IMR-90 (cell line): ENCODE results near the gene TFPI. TPM values are rescaled to one million over a fixed set of nuclear protein-coding genes. Genes with fewer than 3 reads are reported as not detected.

Experiments used
- ATAC-seq: fragments of 200-7000 bp; cut with Tn5 transposase; 2 replicates; pipeline ENCODE4 v1.9.1; 2020; ENCODE audit warnings: low read depth, mild to moderate bottlenecking, moderate library complexity
- BruUV-seq: library from RNA; stranded (reverse); fragments of 400-500 nt; replicated peaks from 2 replicates; lab custom pipeline; 2021; lab: Mats Ljungman, UMichigan
- CTCF ChIA-PET: fragments of 300-600 bp; formaldehyde crosslinking; extraction: SDS; loops from one replicate; lab custom pipeline; 2021; ENCODE audit warnings: antibody characterized with exemption; lab: Yijun Ruan, JAX
- POLR2A ChIA-PET: fragments of 300-600 bp; sonication (Branson Sonifier 250); formaldehyde crosslinking; loops from one replicate; lab custom pipeline; 2022; ENCODE audit warnings: antibody characterized with exemption; ENCODE audit not compliant: unreplicated experiment; lab: Charles Lee
- DNase-seq: peaks from one replicate; pipeline ENCODE4 v3.0.0; 2013
- H2AFZ ChIP-seq: replicated peaks from 2 replicates; pipeline ENCODE3; 2013; ENCODE audit warnings: low read length, mild to moderate bottlenecking; ENCODE audit not compliant: poor library complexity
- H2AK5ac ChIP-seq: 2 replicates; pipeline ENCODE4 v1.6.1; 2013; ENCODE audit warnings: low read depth, low read length, inconsistent platforms
- H2AK9ac ChIP-seq: replicated peaks from 2 replicates; pipeline ENCODE3; 2013; ENCODE audit warnings: mild to moderate bottlenecking, low read depth, low read length, moderate library complexity; ENCODE audit not compliant: poor library complexity
- H2BK120ac ChIP-seq: 2 replicates; pipeline ENCODE4 v1.6.1; 2013; ENCODE audit warnings: low read depth, low read length, inconsistent platforms
- H2BK15ac ChIP-seq: 3 replicates; pipeline ENCODE4 v1.6.1; 2013; ENCODE audit warnings: low read depth, low read length, inconsistent platforms
- H2BK20ac ChIP-seq: 2 replicates; pipeline ENCODE4 v1.6.1; 2013; ENCODE audit warnings: low read depth, mild to moderate bottlenecking, inconsistent platforms, low read length, moderate library complexity
- H2BK5ac ChIP-seq: 2 replicates; pipeline ENCODE4 v1.6.1; 2013; ENCODE audit warnings: mild to moderate bottlenecking, low read depth, low read length, inconsistent platforms; ENCODE audit not compliant: poor library complexity, severe bottlenecking
- H3K14ac ChIP-seq: replicated peaks from 2 replicates; pipeline ENCODE4 v1.6.1; 2013; ENCODE audit warnings: low read depth, low read length, inconsistent platforms
- H3K18ac ChIP-seq: 2 replicates; pipeline ENCODE4 v1.6.1; 2013; ENCODE audit warnings: low read depth, low read length, control low read depth
- H3K23ac ChIP-seq: 2 replicates; pipeline ENCODE4 v1.6.1; 2013; ENCODE audit warnings: low read depth, low read length, inconsistent platforms
- H3K27ac ChIP-seq: 2 replicates; pipeline ENCODE4 v1.5.1; 2013; ENCODE audit warnings: mild to moderate bottlenecking, control low read depth, low read length; ENCODE audit not compliant: insufficient read depth
- H3K27me3 ChIP-seq: 2 replicates; pipeline ENCODE4 v1.6.1; 2013; ENCODE audit warnings: low read length; ENCODE audit not compliant: control insufficient read depth, insufficient read depth
- H3K36me3 ChIP-seq: 2 replicates; pipeline ENCODE4 v1.6.1; 2013; ENCODE audit warnings: low read length, mixed read lengths; ENCODE audit not compliant: control insufficient read depth, insufficient read depth
- H3K4ac ChIP-seq: 2 replicates; pipeline ENCODE4 v1.6.1; 2013; ENCODE audit warnings: low read depth, low read length, inconsistent platforms
- H3K4me1 ChIP-seq: 2 replicates; pipeline ENCODE4 v1.6.1; 2013; ENCODE audit warnings: low read length, mixed read lengths; ENCODE audit not compliant: control insufficient read depth, insufficient read depth
- H3K4me2 ChIP-seq: 2 replicates; pipeline ENCODE4 v1.6.1; 2013; ENCODE audit warnings: low read depth, mild to moderate bottlenecking, control low read depth, low read length, moderate library complexity
- H3K4me3 ChIP-seq: 2 replicates; pipeline ENCODE4 v1.5.1; 2013; ENCODE audit warnings: low read depth, mild to moderate bottlenecking, control low read depth, low read length, moderate library complexity; ENCODE audit not compliant: insufficient read depth
- H3K56ac ChIP-seq: 2 replicates; pipeline ENCODE4 v1.6.1; 2013; ENCODE audit warnings: low read length, inconsistent platforms; ENCODE audit not compliant: insufficient read depth; ENCODE audit errors: extremely low read depth
- H3K79me1 ChIP-seq, 2 experiments: 2 replicates each; pipeline ENCODE4 v1.6.1; 2013; ENCODE audit warnings: low read length in 2 of 2, inconsistent platforms in 1 of 2, low read depth in 1 of 2
- H3K9ac ChIP-seq: 2 replicates; pipeline ENCODE4 v1.6.1; 2013; ENCODE audit warnings: low read depth, low read length, control low read depth
- H3K9me1 ChIP-seq: 2 replicates; pipeline ENCODE4 v1.6.1; 2013; ENCODE audit warnings: low read length, inconsistent platforms; ENCODE audit not compliant: insufficient read depth
- H3K9me3 ChIP-seq: 2 replicates; pipeline ENCODE4 v1.6.1; 2013; ENCODE audit warnings: low read length; ENCODE audit not compliant: control insufficient read depth, insufficient read depth
- H4K20me1 ChIP-seq: 2 replicates; pipeline ENCODE4 v1.6.1; 2013; ENCODE audit warnings: low read length, inconsistent platforms; ENCODE audit not compliant: insufficient read depth
- H4K5ac ChIP-seq: 2 replicates; pipeline ENCODE4 v1.6.1; 2013; ENCODE audit warnings: mild to moderate bottlenecking, low read depth, low read length, control low read depth
- H4K8ac ChIP-seq, 2 experiments: 2 replicates each; pipeline ENCODE4 v1.6.1; 2013; ENCODE audit warnings: low read depth in 2 of 2, low read length in 2 of 2, control low read depth in 1 of 2, inconsistent platforms in 1 of 2
- H4K91ac ChIP-seq: 2 replicates; pipeline ENCODE4 v1.6.1; 2013; ENCODE audit warnings: low read depth, low read length, inconsistent platforms; ENCODE audit not compliant: insufficient read depth
- BHLHE40 ChIP-seq: fragments of 150-350 bp; IDR thresholded peaks from 2 replicates; pipeline ENCODE4 v1.6.1; 2016; ENCODE audit warnings: mild to moderate bottlenecking, low read depth, low read length
- CEBPB ChIP-seq: IDR thresholded peaks from 2 replicates; pipeline ENCODE4 v1.6.1; 2012; ENCODE audit warnings: low read depth, low read length, improper control_type of control experiment
- CHD1 ChIP-seq: IDR thresholded peaks from 2 replicates; pipeline ENCODE4 v1.6.1; 2012; ENCODE audit warnings: low read depth, low read length, improper control_type of control experiment
- FOS ChIP-seq: fragments of 150-350 bp; IDR thresholded peaks from 2 replicates; pipeline ENCODE4 v1.6.1; 2016; ENCODE audit warnings: low read depth, low read length
- MAFK ChIP-seq: IDR thresholded peaks from 2 replicates; pipeline ENCODE4 v1.6.1; 2012; ENCODE audit warnings: low read depth, low read length, improper control_type of control experiment
- MAZ ChIP-seq: IDR thresholded peaks from 2 replicates; pipeline ENCODE4 v1.6.1; 2012; ENCODE audit warnings: low read depth, mild to moderate bottlenecking, low read length, improper control_type of control experiment, moderate library complexity, borderline replicate concordance
- MXI1 ChIP-seq: IDR thresholded peaks from 2 replicates; pipeline ENCODE4 v1.6.1; 2012; ENCODE audit warnings: low read depth, mild to moderate bottlenecking, low read length, moderate library complexity, borderline replicate concordance
- NFE2L2 ChIP-seq: fragments of 150-350 bp; IDR thresholded peaks from 2 replicates; pipeline ENCODE4 v1.6.1; 2016; ENCODE audit warnings: low read depth, mild to moderate bottlenecking, low read length
- POLR2A ChIP-seq: IDR thresholded peaks from 2 replicates; pipeline ENCODE4 v1.6.1; 2012; ENCODE audit warnings: mild to moderate bottlenecking, low read depth, low read length
- RFX5 ChIP-seq: IDR thresholded peaks from 2 replicates; pipeline ENCODE4 v1.8.0; 2012; ENCODE audit warnings: low read depth, mild to moderate bottlenecking, low read length, moderate library complexity
- SMC3 ChIP-seq: fragments of 150-350 bp; IDR thresholded peaks from 2 replicates; pipeline ENCODE4 v1.6.1; 2016; ENCODE audit warnings: low read depth, mild to moderate bottlenecking, antibody characterized with exemption, low read length, moderate library complexity
- WGBS, 2 experiments: methylation state at CpG; one replicate each; pipeline versions ENCODE4 v1.1.5 to v1.1.7; 2013; ENCODE audit warnings: missing lambda C conversion rate in 2 of 2; ENCODE audit not compliant: insufficient read length in 1 of 2; ENCODE audit errors: extremely low coverage in 2 of 2; 5-methylcytosine and 5-hydroxymethylcytosine counted together
- dilution Hi-C: fragments of 300-500 bp; cut with HindIII; formaldehyde crosslinking; loops from one replicate; pipeline ENCODE4 v1.14.3; 2018; ENCODE audit warnings: low sequenced_read_pairs; ENCODE audit not compliant: unreplicated experiment
- in situ Hi-C: fragments of 300-500 bp; cut with MboI; formaldehyde crosslinking; loops from 3 replicates; pipeline ENCODE4 v1.14.3; 2019; ENCODE audit warnings: low sequenced_read_pairs, inconsistent platforms, mixed read lengths
- intact Hi-C: fragments of 100-400 bp; cut with micrococcal nuclease; formaldehyde crosslinking; loops from 2 replicates; pipeline ENCODE4 v1.10.0; 2022
- polyA plus RNA-seq, 3 experiments: library from polyadenylated mRNA; depleted of rRNA; stranded (reverse); fragments of >200 nt; gene quantifications; 2 replicates each; pipeline ENCODE4 v1.2.3, GENCODE V29; 2012; ENCODE audit warnings: low replicate concordance in 1 of 3
- total RNA-seq: library from RNA; depleted of rRNA; stranded (reverse); fragments of >200 nt; gene quantifications from 2 replicates; pipeline ENCODE4 v1.2.3, GENCODE V29; 2012
- TF ChIP-seq, protein P1 (sequence below): conservative IDR thresholded peaks from 2 replicates; pipeline ENCODE4 v1.5.1; 2012; ENCODE audit warnings: mild to moderate bottlenecking, low read depth, low read length, improper control_type of control experiment
- TF ChIP-seq, protein P2 (sequence below): fragments of 150-350 bp; IDR thresholded peaks from 2 replicates; pipeline ENCODE4 v1.6.1; 2016; ENCODE audit warnings: low read depth, mild to moderate bottlenecking, low read length, moderate library complexity, borderline replicate concordance
- TF ChIP-seq, protein P3 (sequence below): fragments of 150-350 bp; IDR thresholded peaks from 2 replicates; pipeline ENCODE4 v1.6.1; 2017; ENCODE audit warnings: mild to moderate bottlenecking, antibody characterized with exemption, low read length, low read depth

TFPI gene
- total and polyA plus RNA-seq, 2 of the 4 experiments (the other 2 are of a cell fraction): 33.9 to 83.0 TPM

DNA sequence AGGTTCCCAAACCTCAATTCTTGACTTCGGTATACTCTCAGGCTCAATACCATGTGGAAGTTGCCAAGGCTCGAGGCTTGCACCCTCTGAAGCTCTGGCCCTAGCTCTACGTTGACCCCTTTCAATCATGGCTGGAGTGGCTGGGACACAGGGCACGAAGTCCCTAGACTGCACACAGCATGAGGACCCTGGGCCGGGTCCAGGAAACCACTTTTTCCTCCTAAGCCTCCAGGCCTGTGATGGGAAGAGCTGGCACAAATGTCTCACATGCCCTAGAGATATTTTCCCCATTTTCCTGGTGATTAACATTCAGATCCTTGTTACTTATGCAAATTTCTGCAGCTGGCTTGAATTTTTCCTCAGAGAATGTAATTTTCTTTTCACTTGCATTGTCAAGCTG is 61.1 kb downstream of the TFPI start:
- H2AK9ac ChIP-seq: no peak overlapping the region
- intact Hi-C loops (no loop called here), dilution Hi-C loops (no loop called here), in situ Hi-C loops (no loop called here)
- H3K9me3 ChIP-seq: peaks cover 5% of the 10 kb centered on the region; the same call in 1 of the 2 replicates
- DNase-seq (no peak), ATAC-seq (no peak)
- H3K18ac ChIP-seq: no peak overlapping the region
- no peak overlapping the region for H3K14ac ChIP-seq
- no peak overlapping the region for H2BK20ac ChIP-seq
- H3K23ac ChIP-seq: no peak overlapping the region
- peaks cover 25% of the 10 kb centered on the region for H3K36me3 ChIP-seq
- no peak overlapping the region for H2AK5ac ChIP-seq
- H3K9me1 ChIP-seq: no peaks in the 10 kb centered on the region
- TF ChIP-seq BHLHE40 (no peak), FOS (no peak), CHD1 (no peak), MAZ (no peak), SMC3 (no peak), MAFK (no peak), CEBPB (no peak), MXI1 (no peak), POLR2A (no peak), RFX5 (no peak), NFE2L2 (no peak)
- TF ChIP-seq, protein P1, sequence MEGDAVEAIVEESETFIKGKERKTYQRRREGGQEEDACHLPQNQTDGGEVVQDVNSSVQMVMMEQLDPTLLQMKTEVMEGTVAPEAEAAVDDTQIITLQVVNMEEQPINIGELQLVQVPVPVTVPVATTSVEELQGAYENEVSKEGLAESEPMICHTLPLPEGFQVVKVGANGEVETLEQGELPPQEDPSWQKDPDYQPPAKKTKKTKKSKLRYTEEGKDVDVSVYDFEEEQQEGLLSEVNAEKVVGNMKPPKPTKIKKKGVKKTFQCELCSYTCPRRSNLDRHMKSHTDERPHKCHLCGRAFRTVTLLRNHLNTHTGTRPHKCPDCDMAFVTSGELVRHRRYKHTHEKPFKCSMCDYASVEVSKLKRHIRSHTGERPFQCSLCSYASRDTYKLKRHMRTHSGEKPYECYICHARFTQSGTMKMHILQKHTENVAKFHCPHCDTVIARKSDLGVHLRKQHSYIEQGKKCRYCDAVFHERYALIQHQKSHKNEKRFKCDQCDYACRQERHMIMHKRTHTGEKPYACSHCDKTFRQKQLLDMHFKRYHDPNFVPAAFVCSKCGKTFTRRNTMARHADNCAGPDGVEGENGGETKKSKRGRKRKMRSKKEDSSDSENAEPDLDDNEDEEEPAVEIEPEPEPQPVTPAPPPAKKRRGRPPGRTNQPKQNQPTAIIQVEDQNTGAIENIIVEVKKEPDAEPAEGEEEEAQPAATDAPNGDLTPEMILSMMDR: no peak
- TF ChIP-seq, protein P2, sequence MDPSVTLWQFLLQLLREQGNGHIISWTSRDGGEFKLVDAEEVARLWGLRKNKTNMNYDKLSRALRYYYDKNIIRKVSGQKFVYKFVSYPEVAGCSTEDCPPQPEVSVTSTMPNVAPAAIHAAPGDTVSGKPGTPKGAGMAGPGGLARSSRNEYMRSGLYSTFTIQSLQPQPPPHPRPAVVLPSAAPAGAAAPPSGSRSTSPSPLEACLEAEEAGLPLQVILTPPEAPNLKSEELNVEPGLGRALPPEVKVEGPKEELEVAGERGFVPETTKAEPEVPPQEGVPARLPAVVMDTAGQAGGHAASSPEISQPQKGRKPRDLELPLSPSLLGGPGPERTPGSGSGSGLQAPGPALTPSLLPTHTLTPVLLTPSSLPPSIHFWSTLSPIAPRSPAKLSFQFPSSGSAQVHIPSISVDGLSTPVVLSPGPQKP: no peak
- TF ChIP-seq, protein P3, sequence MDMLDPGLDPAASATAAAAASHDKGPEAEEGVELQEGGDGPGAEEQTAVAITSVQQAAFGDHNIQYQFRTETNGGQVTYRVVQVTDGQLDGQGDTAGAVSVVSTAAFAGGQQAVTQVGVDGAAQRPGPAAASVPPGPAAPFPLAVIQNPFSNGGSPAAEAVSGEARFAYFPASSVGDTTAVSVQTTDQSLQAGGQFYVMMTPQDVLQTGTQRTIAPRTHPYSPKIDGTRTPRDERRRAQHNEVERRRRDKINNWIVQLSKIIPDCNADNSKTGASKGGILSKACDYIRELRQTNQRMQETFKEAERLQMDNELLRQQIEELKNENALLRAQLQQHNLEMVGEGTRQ: no peak
- ChIA-PET POLR2A (no interaction called here), CTCF (no interaction called here)
- no peak overlapping the region for H3K4ac ChIP-seq
- no peak overlapping the region for H3K4me3 ChIP-seq
- H2BK15ac ChIP-seq: no peak overlapping the region
- no peak overlapping the region for H3K4me2 ChIP-seq
- H3K79me1 ChIP-seq: peaks cover 4 to 10% of the 10 kb centered on the region in 2 experiments; a peak in 2 of 4 replicates
- H2BK5ac ChIP-seq: no peak overlapping the region
- no TSS peak for BruUV-seq
- H4K20me1 ChIP-seq: no peaks in the 10 kb centered on the region
- H4K8ac ChIP-seq: no peak overlapping the region
- no peak overlapping the region for H4K91ac ChIP-seq
- H3K27ac ChIP-seq: no peak overlapping the region
- 87% methylated on average over 3 of the region's 5 CpGs; no CpG with 5 or more reads in 1 of the 2 experiments for WGBS, 2 experiments
- no peak overlapping the region for H4K5ac ChIP-seq
- no peaks in the 10 kb centered on the region for H3K27me3 ChIP-seq
- H3K4me1 ChIP-seq: no peaks in the 10 kb centered on the region
- no peak overlapping the region for H2AFZ ChIP-seq
- H2BK120ac ChIP-seq: no peak overlapping the region
- no peak overlapping the region for H3K9ac ChIP-seq
- no peak overlapping the region for H3K56ac ChIP-seq
